GM21526 (cell line): Measurements from ENCODE around the gene CBY3.
A peak's percentile ranks its signal among the peaks of the same experiment; 100 is the strongest.
"Not testable (repeated sequence)": the region's sequence is repeated elsewhere in the genome, so short reads cannot be mapped to it uniquely, and the experiment has no call there.

Experiments used
- ATAC-seq: cut with Tn5 transposase; IDR thresholded peaks from one replicate; pipeline ENCODE4 v1.9.1; 2021; ENCODE audit warnings: moderate library complexity; ENCODE audit not compliant: unreplicated experiment, low FRiP score

The CBY3 gene

GRCh38 chr5:179678223-179679013 lies 2.4 kb downstream of the CBY3 start:
- ATAC-seq = peak; percentile 80

GRCh38 chr5:179668391-179668790 lies 12.4 kb downstream of the CBY3 start:
- no peak for ATAC-seq

- not testable (repeated sequence) for ATAC-seq
Measured at GRCh38 chr5:179661647-179662046, 19.2 kb downstream of the CBY3 start.

- ATAC-seq = peak; percentile 54
Measured at GRCh38 chr5:179658179-179658856, 22.5 kb downstream of the CBY3 start.

GRCh38 chr5:179657302-179658178 lies 23.3 kb downstream of the CBY3 start:
- peak; percentile 88 for ATAC-seq

GRCh38 chr5:179653135-179653534 lies 27.7 kb downstream of the CBY3 start:
- ATAC-seq = not testable (repeated sequence)

- not testable (repeated sequence) for ATAC-seq
Measured at GRCh38 chr5:179650245-179650644, 30.6 kb downstream of the CBY3 start.

GRCh38 chr5:179649166-179649703 lies 31.6 kb downstream of the CBY3 start:
- ATAC-seq = not testable (repeated sequence)

GRCh38 chr5:179648410-179648809 lies 32.4 kb downstream of the CBY3 start:
- ATAC-seq = no peak

GRCh38 chr5:179644766-179645165 lies 36.1 kb downstream of the CBY3 start:
- not testable (repeated sequence) for ATAC-seq

GRCh38 chr5:179643141-179643920 lies 37.5 kb downstream of the CBY3 start:
- ATAC-seq = not testable (repeated sequence)

GRCh38 chr5:179642626-179643025 lies 38.2 kb downstream of the CBY3 start:
- not testable (repeated sequence) for ATAC-seq

- ATAC-seq = not testable (repeated sequence)
Measured at GRCh38 chr5:179641745-179642144, 39.1 kb downstream of the CBY3 start.

- not testable (repeated sequence) for ATAC-seq
Measured at GRCh38 chr5:179639296-179639695, 41.5 kb downstream of the CBY3 start.

GRCh38 chr5:179634370-179635172 lies 46.3 kb downstream of the CBY3 start:
- peak; percentile 92 for ATAC-seq

- ATAC-seq = peak; percentile 50
Measured at GRCh38 chr5:179633501-179634369, 47.1 kb downstream of the CBY3 start.
